HEK293 (cell line): ENCODE data around the gene GTPBP1.

ENCODE experiments used
- CTCF ChIA-PET: fragments of 350-600 bp; formaldehyde crosslinking; extraction: SDS; loops from one replicate; lab custom pipeline; 2021; ENCODE audit warnings: antibody characterized with exemption; lab: Yijun Ruan, JAX
- POLR2A ChIA-PET: fragments of 300-600 bp; formaldehyde crosslinking; extraction: SDS; loops from one replicate; lab custom pipeline; 2020; ENCODE audit warnings: antibody characterized with exemption, inconsistent platforms; lab: Yijun Ruan, JAX
- H3K27ac ChIP-seq: fragments of 200-500 bp; sonication (Bioruptor generic); 2 replicates; pipeline ENCODE4 v1.5.1; 2014; ENCODE audit warnings: low read depth, low read length, control low read depth, inconsistent platforms; ENCODE audit errors: extremely low read depth
- H3K36me3 ChIP-seq, 2 experiments: fragments of 200-500 bp in 1 of 2; sonication (Bioruptor generic) in 1 of 2; 1 replicate in 1 of 2; 2 replicates in 1 of 2; pipeline ENCODE4 v1.5.1; 2014 to 2017; ENCODE audit warnings: inconsistent platforms in 2 of 2, low read length in 2 of 2; ENCODE audit not compliant: control insufficient read depth in 2 of 2, insufficient read depth in 1 of 2
- H3K4me1 ChIP-seq: fragments of 200-500 bp; sonication (Bioruptor generic); 2 replicates; pipeline ENCODE4 v1.5.1; 2014; ENCODE audit warnings: mild to moderate bottlenecking, low read length, inconsistent platforms; ENCODE audit not compliant: control insufficient read depth, insufficient read depth
- H3K4me3 ChIP-seq: 2 replicates; pipeline ENCODE4 v1.5.1; 2011; ENCODE audit warnings: low read depth, mild to moderate bottlenecking, control low read depth, low read length, moderate library complexity
- H3K9me3 ChIP-seq: fragments of 200-500 bp; sonication (Bioruptor generic); 2 replicates; pipeline ENCODE4 v1.5.1; 2014; ENCODE audit warnings: low read depth, low read length, inconsistent platforms; ENCODE audit not compliant: control insufficient read depth, insufficient read depth
- GLI4 ChIP-seq: fragments of 450-650 bp; formaldehyde crosslinking; IDR thresholded peaks from 2 replicates; pipeline ENCODE4 v1.5.1; 2016; ENCODE audit warnings: missing biosample characterization, missing genetic modification characterization
- GLIS1 ChIP-seq: fragments of 450-650 bp; formaldehyde crosslinking; IDR thresholded peaks from 2 replicates; pipeline ENCODE4 v1.5.1; 2016; ENCODE audit warnings: missing biosample characterization, missing genetic modification characterization
- KLF16 ChIP-seq: fragments of 450-650 bp; formaldehyde crosslinking; IDR thresholded peaks from 2 replicates; pipeline ENCODE4 v1.5.1; 2017; ENCODE audit warnings: missing biosample characterization, missing genetic modification characterization
- OSR2 ChIP-seq: fragments of 450-650 bp; formaldehyde crosslinking; IDR thresholded peaks from 2 replicates; pipeline ENCODE4 v1.5.1; 2016; ENCODE audit warnings: missing biosample characterization, missing genetic modification characterization
- SALL2 ChIP-seq: fragments of 450-650 bp; formaldehyde crosslinking; IDR thresholded peaks from 2 replicates; pipeline ENCODE4 v1.5.0; 2017; ENCODE audit warnings: missing biosample characterization, mild to moderate bottlenecking, missing genetic modification characterization, borderline replicate concordance
- SP2 ChIP-seq: fragments of 450-650 bp; formaldehyde crosslinking; IDR thresholded peaks from 2 replicates; pipeline ENCODE4 v1.5.1; 2016; ENCODE audit warnings: missing biosample characterization, missing genetic modification characterization
- TCF7L2 ChIP-seq: IDR thresholded peaks from 2 replicates; pipeline ENCODE4 v1.6.1; 2011; ENCODE audit warnings: low read depth, mild to moderate bottlenecking, inconsistent platforms, low read length, moderate library complexity, borderline replicate concordance
- WT1 ChIP-seq: fragments of 450-650 bp; formaldehyde crosslinking; IDR thresholded peaks from 2 replicates; pipeline ENCODE4 v1.5.1; 2016; ENCODE audit warnings: missing biosample characterization, missing genetic modification characterization
- ZFP37 ChIP-seq: fragments of 450-650 bp; formaldehyde crosslinking; IDR thresholded peaks from 2 replicates; pipeline ENCODE4 v1.5.1; 2016; ENCODE audit warnings: missing biosample characterization, missing genetic modification characterization
- ZFP69B ChIP-seq: fragments of 450-650 bp; formaldehyde crosslinking; IDR thresholded peaks from 2 replicates; pipeline ENCODE4 v1.5.1; 2016; ENCODE audit warnings: missing biosample characterization, missing genetic modification characterization
- ZNF133 ChIP-seq: fragments of 450-650 bp; formaldehyde crosslinking; IDR thresholded peaks from 2 replicates; pipeline ENCODE4 v1.5.1; 2016; ENCODE audit warnings: missing biosample characterization, missing genetic modification characterization
- ZNF138 ChIP-seq: fragments of 450-650 bp; formaldehyde crosslinking; IDR thresholded peaks from 2 replicates; pipeline ENCODE4 v1.5.1; 2016; ENCODE audit warnings: missing biosample characterization, missing genetic modification characterization, borderline replicate concordance
- ZNF37A ChIP-seq: fragments of 450-650 bp; IDR thresholded peaks from 2 replicates; pipeline ENCODE4 v1.5.1; 2018; ENCODE audit warnings: missing biosample characterization, missing genetic modification characterization
- ZNF433 ChIP-seq: fragments of 450-650 bp; formaldehyde crosslinking; IDR thresholded peaks from 2 replicates; pipeline ENCODE4 v1.5.1; 2016; ENCODE audit warnings: missing biosample characterization, missing genetic modification characterization, low read depth
- ZNF501 ChIP-seq: fragments of 450-650 bp; formaldehyde crosslinking; IDR thresholded peaks from 2 replicates; pipeline ENCODE4 v1.5.1; 2016; ENCODE audit warnings: missing biosample characterization, missing genetic modification characterization
- ZNF558 ChIP-seq: fragments of 450-650 bp; formaldehyde crosslinking; IDR thresholded peaks from 2 replicates; pipeline ENCODE4 v1.5.1; 2016; ENCODE audit warnings: missing biosample characterization, missing genetic modification characterization
- ZNF830 ChIP-seq: fragments of 450-650 bp; IDR thresholded peaks from 2 replicates; pipeline ENCODE4 v1.5.0; 2018; ENCODE audit warnings: missing biosample characterization, missing genetic modification characterization, low read depth, mild to moderate bottlenecking, moderate library complexity
- ZSCAN16 ChIP-seq: fragments of 450-650 bp; formaldehyde crosslinking; IDR thresholded peaks from 2 replicates; pipeline ENCODE4 v1.5.1; 2016; ENCODE audit warnings: missing biosample characterization, missing genetic modification characterization
- TF ChIP-seq, protein P1 (sequence below): fragments of 450-650 bp; IDR thresholded peaks from 2 replicates; pipeline ENCODE4 v1.5.1; 2018; ENCODE audit warnings: missing biosample characterization, missing genetic modification characterization
- TF ChIP-seq, protein P2 (sequence below): fragments of 450-650 bp; formaldehyde crosslinking; IDR thresholded peaks from 2 replicates; pipeline ENCODE4 v1.5.1; 2016; ENCODE audit warnings: missing biosample characterization, missing genetic modification characterization, borderline replicate concordance
- TF ChIP-seq, protein P3 (sequence below): fragments of 450-650 bp; formaldehyde crosslinking; IDR thresholded peaks from 2 replicates; pipeline ENCODE4 v1.5.1; 2017; ENCODE audit warnings: missing biosample characterization, mild to moderate bottlenecking, missing genetic modification characterization, moderate library complexity

The GTPBP1 gene

DNA sequence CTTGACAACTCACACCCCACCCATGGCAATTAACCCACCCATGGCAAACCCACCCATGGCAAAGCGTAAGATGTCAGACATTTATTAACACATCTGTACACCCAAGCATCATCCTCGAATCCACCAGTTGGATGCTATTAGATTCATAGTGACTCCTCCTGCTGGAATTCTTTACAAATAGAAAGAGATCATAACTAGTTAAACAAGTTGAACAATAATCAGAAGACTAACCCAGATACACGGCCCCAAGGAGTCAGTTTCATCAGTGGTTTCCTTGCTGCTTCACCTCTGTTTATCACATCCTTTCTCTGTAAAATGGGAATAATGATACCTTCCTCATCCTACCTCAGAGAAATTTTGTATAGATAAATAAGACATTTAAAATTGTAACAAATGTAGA lies 5.1 kb downstream of the GTPBP1 start:
- ChIA-PET CTCF (no interaction called here), POLR2A (no interaction called here)
- Histone ChIP-seq H3K27ac (no peak overlapping the region), H3K4me3 (no peak overlapping the region), H3K36me3 (peaks cover 5 to 55% of the 10 kb centered on the region in 2 experiments; a peak in 2 of 3 replicates), H3K9me3 (no peaks in the 10 kb centered on the region), H3K4me1 (peaks cover 14% of the 10 kb centered on the region)
- TF ChIP-seq ZNF558 (tag by site-specific recombination): no peak
- no peak for TF ChIP-seq ZNF37A (tag by site-specific recombination)
- TF ChIP-seq KLF16 (tag by site-specific recombination): no peak
- TF ChIP-seq TCF7L2: no peak
- no peak for TF ChIP-seq ZNF133 (tag by site-specific recombination)
- TF ChIP-seq SALL2 (tag by site-specific recombination): no peak
- TF ChIP-seq ZNF138 (tag by site-specific recombination): no peak
- TF ChIP-seq ZNF830 (tag by site-specific recombination): no peak
- no peak for TF ChIP-seq ZNF433 (tag by site-specific recombination)
- TF ChIP-seq OSR2 (tag by site-specific recombination): no peak
- TF ChIP-seq WT1 (tag by site-specific recombination): no peak
- no peak for TF ChIP-seq GLIS1
- no peak for TF ChIP-seq ZNF501 (tag by site-specific recombination)
- no peak for TF ChIP-seq SP2 (tag by site-specific recombination)
- no peak for TF ChIP-seq GLI4 (tag by site-specific recombination)
- TF ChIP-seq ZSCAN16 (tag by site-specific recombination): no peak
- no peak for TF ChIP-seq ZFP37 (tag by site-specific recombination)
- TF ChIP-seq, protein P1, sequence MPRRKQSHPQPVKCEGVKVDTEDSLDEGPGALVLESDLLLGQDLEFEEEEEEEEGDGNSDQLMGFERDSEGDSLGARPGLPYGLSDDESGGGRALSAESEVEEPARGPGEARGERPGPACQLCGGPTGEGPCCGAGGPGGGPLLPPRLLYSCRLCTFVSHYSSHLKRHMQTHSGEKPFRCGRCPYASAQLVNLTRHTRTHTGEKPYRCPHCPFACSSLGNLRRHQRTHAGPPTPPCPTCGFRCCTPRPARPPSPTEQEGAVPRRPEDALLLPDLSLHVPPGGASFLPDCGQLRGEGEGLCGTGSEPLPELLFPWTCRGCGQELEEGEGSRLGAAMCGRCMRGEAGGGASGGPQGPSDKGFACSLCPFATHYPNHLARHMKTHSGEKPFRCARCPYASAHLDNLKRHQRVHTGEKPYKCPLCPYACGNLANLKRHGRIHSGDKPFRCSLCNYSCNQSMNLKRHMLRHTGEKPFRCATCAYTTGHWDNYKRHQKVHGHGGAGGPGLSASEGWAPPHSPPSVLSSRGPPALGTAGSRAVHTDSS (tag by site-specific recombination): no peak
- TF ChIP-seq, protein P2, sequence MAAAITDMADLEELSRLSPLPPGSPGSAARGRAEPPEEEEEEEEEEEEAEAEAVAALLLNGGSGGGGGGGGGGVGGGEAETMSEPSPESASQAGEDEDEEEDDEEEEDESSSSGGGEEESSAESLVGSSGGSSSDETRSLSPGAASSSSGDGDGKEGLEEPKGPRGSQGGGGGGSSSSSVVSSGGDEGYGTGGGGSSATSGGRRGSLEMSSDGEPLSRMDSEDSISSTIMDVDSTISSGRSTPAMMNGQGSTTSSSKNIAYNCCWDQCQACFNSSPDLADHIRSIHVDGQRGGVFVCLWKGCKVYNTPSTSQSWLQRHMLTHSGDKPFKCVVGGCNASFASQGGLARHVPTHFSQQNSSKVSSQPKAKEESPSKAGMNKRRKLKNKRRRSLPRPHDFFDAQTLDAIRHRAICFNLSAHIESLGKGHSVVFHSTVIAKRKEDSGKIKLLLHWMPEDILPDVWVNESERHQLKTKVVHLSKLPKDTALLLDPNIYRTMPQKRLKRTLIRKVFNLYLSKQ (tag by site-specific recombination): no peak

DNA sequence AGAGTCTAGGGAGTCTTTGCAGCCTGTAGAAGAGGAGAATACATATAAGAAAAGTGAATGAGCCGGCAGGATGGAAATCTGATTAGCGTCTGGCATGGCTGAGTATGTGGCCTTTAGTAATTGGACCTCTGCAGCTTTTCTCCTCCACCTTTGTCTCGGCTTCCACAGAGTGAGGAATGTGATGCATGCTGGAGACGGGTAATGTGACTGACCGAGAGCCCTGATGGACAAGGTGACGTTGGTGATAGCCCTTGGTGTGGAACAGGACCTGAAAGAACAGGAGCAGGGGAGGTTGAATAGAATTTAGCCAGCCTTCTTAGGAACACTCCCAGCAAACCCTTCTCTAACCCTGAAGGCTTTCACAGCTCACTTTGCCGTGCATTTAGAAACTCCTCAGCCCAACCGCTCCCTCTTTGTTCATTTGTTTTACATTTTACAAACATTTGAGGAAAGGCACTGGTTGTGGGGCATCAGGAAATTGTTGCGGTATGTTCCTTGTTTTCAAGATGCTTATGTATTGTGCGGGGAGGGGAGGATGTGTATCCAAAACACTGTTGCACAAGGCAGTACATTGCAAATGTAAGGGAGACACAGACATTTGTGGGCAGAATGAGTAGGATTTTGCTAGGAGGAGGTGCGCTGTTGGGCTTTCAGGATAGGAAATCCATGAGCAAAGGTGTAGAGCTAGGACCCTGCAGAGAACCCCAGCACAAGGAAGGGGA lies 6.9 kb downstream of the GTPBP1 start:
- Histone ChIP-seq H3K4me1 (peaks cover 8% of the 10 kb centered on the region), H3K4me3 (no peak overlapping the region), H3K36me3 (peaks cover 5 to 72% of the 10 kb centered on the region in 2 experiments; a peak in 2 of 3 replicates), H3K27ac (no peak overlapping the region), H3K9me3 (no peaks in the 10 kb centered on the region)
- POLR2A ChIA-PET: no interaction called here
- CTCF ChIA-PET: interaction anchor here (1.4 kb wide), 1 partner anchor 13 kb away, joined by 3 read pairs; no protein-coding TSS in a partner anchor
- TF ChIP-seq, protein P3, sequence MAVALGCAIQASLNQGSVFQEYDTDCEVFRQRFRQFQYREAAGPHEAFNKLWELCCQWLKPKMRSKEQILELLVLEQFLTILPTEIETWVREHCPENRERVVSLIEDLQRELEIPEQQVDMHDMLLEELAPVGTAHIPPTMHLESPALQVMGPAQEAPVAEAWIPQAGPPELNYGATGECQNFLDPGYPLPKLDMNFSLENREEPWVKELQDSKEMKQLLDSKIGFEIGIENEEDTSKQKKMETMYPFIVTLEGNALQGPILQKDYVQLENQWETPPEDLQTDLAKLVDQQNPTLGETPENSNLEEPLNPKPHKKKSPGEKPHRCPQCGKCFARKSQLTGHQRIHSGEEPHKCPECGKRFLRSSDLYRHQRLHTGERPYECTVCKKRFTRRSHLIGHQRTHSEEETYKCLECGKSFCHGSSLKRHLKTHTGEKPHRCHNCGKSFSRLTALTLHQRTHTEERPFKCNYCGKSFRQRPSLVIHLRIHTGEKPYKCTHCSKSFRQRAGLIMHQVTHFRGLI (tag by site-specific recombination): peak; percentile 94
- no peak for TF ChIP-seq ZFP69B
